ENCODE measurements around the gene SCYGR5.

The SCYGR5 gene

GRCh38 chr2:227625420-227625819, 41.2 kb upstream of the SCYGR5 start:
- TF ChIP-seq EGR1 (IDR thresholded peaks at IDR 0.05), result no peak
- no peak for TF ChIP-seq ZBTB7A (IDR thresholded peaks at IDR 0.05; ENCODE audit: low read depth)
- no peak for TF ChIP-seq USF1 (IDR thresholded peaks at IDR 0.05)
- no peak for TF ChIP-seq MAX (IDR thresholded peaks at IDR 0.05)
- no peak for TF ChIP-seq CREB1 (IDR thresholded peaks at IDR 0.05; ENCODE audit: low read depth)
- TF ChIP-seq RAD21 (IDR thresholded peaks at IDR 0.05; ENCODE audit: low read depth), result no peak

GRCh38 chr2:227626580-227627151, 39.9 kb upstream of the SCYGR5 start:
- TF ChIP-seq EGR1 (IDR thresholded peaks at IDR 0.05) (no peak), TCF12 (IDR thresholded peaks at IDR 0.05; ENCODE audit: low read depth) (no peak), MAX (IDR thresholded peaks at IDR 0.05) (no peak), REST (IDR thresholded peaks at IDR 0.05; ENCODE audit: low read depth) (no peak), TEAD4 (IDR thresholded peaks at IDR 0.05) (no peak), NFIC (IDR thresholded peaks at IDR 0.05) (no peak), YY1 (IDR thresholded peaks at IDR 0.05; ENCODE audit: low read depth) (no peak), CEBPB (IDR thresholded peaks at IDR 0.05) (no peak), TAF1 (IDR thresholded peaks at IDR 0.05; ENCODE audit: low read depth) (no peak), FOXM1 (IDR thresholded peaks at IDR 0.05; ENCODE audit: borderline replicate concordance, low read depth) (no peak), CREB1 (IDR thresholded peaks at IDR 0.05; ENCODE audit: low read depth) (no peak), RAD21 (IDR thresholded peaks at IDR 0.05; ENCODE audit: low read depth) (no peak), EP300 (IDR thresholded peaks at IDR 0.05; ENCODE audit: borderline replicate concordance) (no peak), ZBTB7A (IDR thresholded peaks at IDR 0.05; ENCODE audit: low read depth) (no peak), USF1 (IDR thresholded peaks at IDR 0.05) (no peak)

GRCh38 chr2:227627769-227628168, 38.8 kb upstream of the SCYGR5 start:
- no peak for TF ChIP-seq ZBTB7A (IDR thresholded peaks at IDR 0.05; ENCODE audit: low read depth)
- TF ChIP-seq CEBPB (IDR thresholded peaks at IDR 0.05), result no peak
- TF ChIP-seq YY1 (IDR thresholded peaks at IDR 0.05; ENCODE audit: low read depth), result no peak
- TF ChIP-seq FOXM1 (IDR thresholded peaks at IDR 0.05; ENCODE audit: borderline replicate concordance, low read depth), result no peak
- TF ChIP-seq EP300 (IDR thresholded peaks at IDR 0.05; ENCODE audit: borderline replicate concordance), result no peak
- no peak for TF ChIP-seq TAF1 (IDR thresholded peaks at IDR 0.05; ENCODE audit: low read depth)
- no peak for TF ChIP-seq MAX (IDR thresholded peaks at IDR 0.05)
- TF ChIP-seq USF1 (IDR thresholded peaks at IDR 0.05), result no peak
- no peak for TF ChIP-seq REST (IDR thresholded peaks at IDR 0.05; ENCODE audit: low read depth)
- no peak for TF ChIP-seq RAD21 (IDR thresholded peaks at IDR 0.05; ENCODE audit: low read depth)
- TF ChIP-seq EGR1 (IDR thresholded peaks at IDR 0.05), result no peak
- TF ChIP-seq TEAD4 (IDR thresholded peaks at IDR 0.05), result no peak
- TF ChIP-seq CREB1 (IDR thresholded peaks at IDR 0.05; ENCODE audit: low read depth), result no peak
- no peak for TF ChIP-seq NFIC (IDR thresholded peaks at IDR 0.05)
- no peak for TF ChIP-seq TCF12 (IDR thresholded peaks at IDR 0.05; ENCODE audit: low read depth)

- no peak for TF ChIP-seq NFIC (IDR thresholded peaks at IDR 0.05)
- no peak for TF ChIP-seq ZBTB7A (IDR thresholded peaks at IDR 0.05; ENCODE audit: low read depth)
- TF ChIP-seq TCF12 (IDR thresholded peaks at IDR 0.05; ENCODE audit: low read depth), result no peak
- no peak for TF ChIP-seq CREB1 (IDR thresholded peaks at IDR 0.05; ENCODE audit: low read depth)
- no peak for TF ChIP-seq EP300 (IDR thresholded peaks at IDR 0.05; ENCODE audit: borderline replicate concordance)
- TF ChIP-seq EGR1 (IDR thresholded peaks at IDR 0.05), result no peak
- TF ChIP-seq RAD21 (IDR thresholded peaks at IDR 0.05; ENCODE audit: low read depth), result no peak
- TF ChIP-seq CEBPB (IDR thresholded peaks at IDR 0.05), result no peak
- TF ChIP-seq MAX (IDR thresholded peaks at IDR 0.05), result no peak
- TF ChIP-seq USF1 (IDR thresholded peaks at IDR 0.05), result no peak
- TF ChIP-seq FOXM1 (IDR thresholded peaks at IDR 0.05; ENCODE audit: borderline replicate concordance, low read depth), result no peak
- no peak for TF ChIP-seq REST (IDR thresholded peaks at IDR 0.05; ENCODE audit: low read depth)
- no peak for TF ChIP-seq TAF1 (IDR thresholded peaks at IDR 0.05; ENCODE audit: low read depth)
- TF ChIP-seq YY1 (IDR thresholded peaks at IDR 0.05; ENCODE audit: low read depth), result no peak
Observed at GRCh38 chr2:227629435-227629834, 37.2 kb upstream of the SCYGR5 start.
